Common myeloid progenitor, CD34-positive (primary cell): ENCODE data around the gene VPS29.
"Not testable (repeated sequence)": the region's sequence is repeated elsewhere in the genome, so short reads cannot be mapped to it uniquely, and the experiment has no call there.

ENCODE experiments used
- CTCF ChIA-PET: fragments of 350-600 bp; sonication (Branson Sonifier 250); formaldehyde crosslinking; loops from one replicate; lab custom pipeline; 2021; ENCODE audit warnings: antibody characterized with exemption; lab: Charles Lee
- POLR2A ChIA-PET: fragments of 350-600 bp; sonication (Branson Sonifier 250); formaldehyde crosslinking; loops from one replicate; lab custom pipeline; 2021; ENCODE audit warnings: antibody characterized with exemption; lab: Charles Lee
- DNase-seq, 3 donors: peaks; one replicate each; pipeline versions ENCODE4 v3.0.0 to v3.0.0-alpha.2; 2013
- H3K27ac ChIP-seq, 2 experiments: 1 replicate in 1 of 2; 2 replicates in 1 of 2; pipeline ENCODE4 v1.7.0; 2013; ENCODE audit warnings: inconsistent platforms in 2 of 2, low read length in 2 of 2, mild to moderate bottlenecking in 2 of 2, low read depth in 1 of 2, moderate library complexity in 1 of 2; ENCODE audit not compliant: severe bottlenecking in 2 of 2, insufficient read depth in 1 of 2, poor library complexity in 1 of 2
- H3K27me3 ChIP-seq, 5 experiments: replicated peaks in 2 of 5; 1 replicate in 3 of 5; 2 replicates in 2 of 5; pipeline versions ENCODE4 v1.6.1 to v1.7.0; 2013; ENCODE audit warnings: low read length in 4 of 5, mild to moderate bottlenecking in 2 of 5, moderate library complexity in 2 of 5, inconsistent platforms in 1 of 5; ENCODE audit not compliant: insufficient read depth in 5 of 5, control insufficient read depth in 4 of 5
- H3K36me3 ChIP-seq, 4 experiments: 1 replicate in 2 of 4; 2 replicates in 2 of 4; pipeline versions ENCODE4 v1.6.1 to v1.7.0; 2013; ENCODE audit warnings: low read length in 3 of 4, control low read depth in 1 of 4, mild to moderate bottlenecking in 1 of 4; ENCODE audit not compliant: control insufficient read depth in 4 of 4, insufficient read depth in 4 of 4
- H3K4me1 ChIP-seq, 4 experiments: 1 replicate in 3 of 4; 2 replicates in 1 of 4; pipeline versions ENCODE4 v1.6.1 to v1.7.1; 2013; ENCODE audit warnings: low read length in 3 of 4, mild to moderate bottlenecking in 3 of 4, control low read depth in 1 of 4, inconsistent platforms in 1 of 4, moderate library complexity in 1 of 4; ENCODE audit not compliant: control insufficient read depth in 4 of 4, insufficient read depth in 4 of 4; ENCODE audit errors: control extremely low read depth in 1 of 4
- H3K4me3 ChIP-seq, 7 experiments: 1 replicate in 4 of 7; 2 replicates in 3 of 7; pipeline versions ENCODE4 v1.5.1 to v1.7.0; 2013; ENCODE audit warnings: mild to moderate bottlenecking in 7 of 7, low read length in 6 of 7, moderate library complexity in 6 of 7, inconsistent platforms in 2 of 7, low read depth in 2 of 7, control low read depth in 1 of 7; ENCODE audit not compliant: insufficient read depth in 4 of 7, control insufficient read depth in 1 of 7; ENCODE audit errors: extremely low read depth in 1 of 7
- H3K9me3 ChIP-seq, 5 experiments: 1 replicate in 4 of 5; 2 replicates in 1 of 5; pipeline versions ENCODE4 v1.6.1 to v1.7.1; 2013; ENCODE audit warnings: low read length in 4 of 5, mild to moderate bottlenecking in 2 of 5, inconsistent platforms in 1 of 5, low read depth in 1 of 5, moderate library complexity in 1 of 5; ENCODE audit not compliant: control insufficient read depth in 4 of 5, insufficient read depth in 2 of 5; ENCODE audit errors: control extremely low read depth in 1 of 5
- WGBS: methylation state at CpG from one replicate; pipeline ENCODE4 v1.1.5; 2013; ENCODE audit not compliant: insufficient coverage; 5-methylcytosine and 5-hydroxymethylcytosine counted together

The VPS29 gene

DNA sequence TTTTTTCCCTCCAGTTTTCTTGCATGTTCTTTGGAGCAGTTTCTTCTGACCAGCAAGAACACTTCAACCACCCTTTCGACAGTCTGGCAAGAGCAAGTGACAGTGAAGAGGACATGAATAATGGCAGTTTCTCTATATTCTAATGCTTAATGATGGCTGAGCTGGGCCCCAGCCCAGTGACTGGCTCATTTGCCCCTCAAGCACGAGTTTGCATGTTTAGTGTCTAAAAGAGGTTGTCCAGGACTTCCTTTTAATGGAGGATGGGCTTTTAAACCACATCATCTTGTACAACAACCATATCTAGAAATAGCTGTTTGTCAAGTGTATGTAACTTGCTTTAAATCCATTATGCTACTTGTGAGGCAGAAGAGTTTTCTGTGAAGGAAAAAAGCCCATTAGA is 28.6 kb upstream of the VPS29 start:
- ChIA-PET POLR2A (no interaction called here), CTCF (interaction anchor here (2.0 to 7.7 kb wide), 2 partner anchors 21 to 70 kb away, joined by 12 to 50 read pairs; no protein-coding TSS in a partner anchor)
- peaks cover 10 to 32% (median 29%) of the 10 kb centered on the region in 4 experiments for H3K36me3 ChIP-seq
- DNase-seq: no peak
- H3K27me3 ChIP-seq: no peaks in the 10 kb centered on the region
- no peak overlapping the region for H3K4me3 ChIP-seq
- no peaks in the 10 kb centered on the region for H3K4me1 ChIP-seq
- WGBS: no CpG with 5 or more reads among the region's 2 CpGs
- no peak overlapping the region for H3K27ac ChIP-seq
- H3K9me3 ChIP-seq: no peaks in the 10 kb centered on the region

DNA sequence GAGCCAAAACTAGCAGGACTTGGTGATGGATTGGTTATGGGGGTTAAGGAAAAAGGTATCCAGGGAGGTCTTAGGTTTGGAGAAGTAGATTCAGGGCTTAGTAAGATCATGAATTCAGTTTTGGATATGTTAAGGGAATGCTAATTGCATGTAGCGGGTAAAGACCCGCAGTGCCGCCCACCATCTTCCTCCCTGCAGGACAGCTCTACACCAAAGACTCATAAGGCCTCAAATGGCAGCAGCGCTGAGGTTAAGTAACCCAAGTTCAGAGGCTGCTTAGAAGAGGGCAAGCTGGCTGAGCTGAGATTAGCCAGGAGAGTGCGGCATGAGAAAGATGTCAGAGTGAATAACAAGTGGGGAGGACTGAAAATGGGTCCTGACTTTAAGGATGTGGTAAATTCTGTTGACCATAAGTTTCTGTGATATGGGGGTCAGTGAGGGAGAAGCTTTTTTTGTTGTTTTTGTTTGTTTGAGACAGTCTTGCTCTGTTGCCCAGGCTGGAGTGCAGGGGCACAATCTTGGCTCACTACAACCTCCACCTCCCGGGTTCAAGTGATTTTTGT is 26.4 kb upstream of the VPS29 start:
- H3K27ac ChIP-seq: no peak overlapping the region
- H3K4me3 ChIP-seq: no peak overlapping the region
- peaks cover 7 to 17% (median 16%) of the 10 kb centered on the region in 4 experiments for H3K36me3 ChIP-seq
- no peak for DNase-seq
- ChIA-PET POLR2A (interaction anchor here (0.6 kb wide), 1 partner anchor 25 kb away, joined by 4 read pairs; no protein-coding TSS in a partner anchor), CTCF (interaction anchor here (0.9 to 7.7 kb wide), 10 partner anchors 8 to 205 kb away, joined by 3 to 50 read pairs (median 4); partner anchors contain the start of gene FAM216A)
- no peaks in the 10 kb centered on the region for H3K9me3 ChIP-seq
- no peaks in the 10 kb centered on the region for H3K27me3 ChIP-seq
- WGBS: 93% methylated on average over 5 of the region's 6 CpGs
- no peaks in the 10 kb centered on the region for H3K4me1 ChIP-seq

DNA sequence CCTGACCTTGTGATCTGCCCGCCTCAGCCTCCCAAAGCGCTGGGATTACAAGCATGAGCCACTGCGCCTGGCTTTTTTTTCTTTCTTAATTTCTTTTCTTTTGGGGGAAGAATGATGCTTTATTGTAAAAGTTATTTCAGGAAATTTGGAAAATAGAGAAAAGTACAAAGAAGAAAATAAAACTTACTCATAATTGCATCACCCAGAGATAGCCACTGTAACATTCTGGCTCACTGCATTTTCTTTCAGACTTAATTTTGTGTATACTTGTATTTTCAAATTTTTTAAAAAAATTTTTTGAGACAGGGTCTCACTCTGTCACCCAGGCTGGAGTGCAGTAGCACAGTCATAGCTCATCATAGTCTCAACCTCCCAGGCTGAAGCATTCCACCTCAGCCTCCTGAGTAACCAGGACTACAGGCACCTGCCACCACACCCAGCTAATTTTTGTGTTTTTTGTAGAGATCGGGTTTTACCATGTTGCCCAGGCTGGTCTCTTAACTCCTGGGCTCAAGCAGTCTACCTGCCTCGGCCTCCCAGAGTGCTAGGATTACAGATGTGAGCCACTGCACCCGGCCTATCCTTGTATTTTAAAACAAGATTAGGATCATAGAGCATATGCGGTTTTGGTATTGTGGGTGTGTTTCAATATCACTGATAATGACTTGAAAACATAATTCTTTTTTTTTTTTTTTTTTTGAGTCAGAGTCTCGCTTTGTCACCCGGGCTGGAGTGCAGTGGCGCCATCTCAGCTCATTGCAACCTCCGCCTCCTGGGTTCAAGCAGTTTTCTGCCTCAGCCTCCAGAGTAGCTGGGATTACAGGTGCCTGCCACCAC is 19.2 kb upstream of the VPS29 start:
- POLR2A ChIA-PET, DNase-seq, H3K36me3 ChIP-seq, H3K4me3 ChIP-seq, H3K27ac ChIP-seq, H3K9me3 ChIP-seq, H3K4me1 ChIP-seq, H3K27me3 ChIP-seq: not testable (repeated sequence)
- WGBS: 99% methylated on average over 7 of the region's 11 CpGs
- CTCF ChIA-PET: interaction anchor here (0.8 to 1.4 kb wide), 2 partner anchors 11 to 31 kb away, joined by 3 to 5 read pairs; no protein-coding TSS in a partner anchor

DNA sequence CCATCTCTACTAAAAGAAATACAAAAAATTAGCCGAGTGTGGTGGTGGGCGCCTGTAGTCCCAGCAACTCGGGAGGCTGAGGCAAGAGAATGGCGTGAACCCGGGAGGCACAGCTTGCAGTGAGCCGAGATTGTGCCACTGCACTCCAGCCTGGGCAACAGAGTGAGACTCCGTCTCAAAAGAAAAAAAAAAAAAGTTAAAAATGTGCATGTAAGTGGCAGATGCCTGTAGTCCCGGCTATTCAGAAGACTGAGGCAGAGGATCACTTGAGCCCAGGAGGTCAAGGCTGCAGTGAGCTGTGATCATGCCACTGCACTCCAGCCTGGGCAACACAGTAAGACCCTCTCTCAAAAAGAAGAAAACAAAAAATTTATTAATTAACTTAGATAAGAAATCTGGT is 16.1 kb upstream of the VPS29 start:
- CTCF ChIA-PET: interaction anchor here (1.5 to 12.3 kb wide), 3 partner anchors 10 to 84 kb away, joined by 3 to 125 read pairs (median 7); no protein-coding TSS in a partner anchor
- H3K4me1 ChIP-seq, DNase-seq, H3K36me3 ChIP-seq, H3K27me3 ChIP-seq, H3K4me3 ChIP-seq, POLR2A ChIA-PET, H3K9me3 ChIP-seq, H3K27ac ChIP-seq: not testable (repeated sequence)
- WGBS: 100% methylated on average over 2 of the region's 8 CpGs

DNA sequence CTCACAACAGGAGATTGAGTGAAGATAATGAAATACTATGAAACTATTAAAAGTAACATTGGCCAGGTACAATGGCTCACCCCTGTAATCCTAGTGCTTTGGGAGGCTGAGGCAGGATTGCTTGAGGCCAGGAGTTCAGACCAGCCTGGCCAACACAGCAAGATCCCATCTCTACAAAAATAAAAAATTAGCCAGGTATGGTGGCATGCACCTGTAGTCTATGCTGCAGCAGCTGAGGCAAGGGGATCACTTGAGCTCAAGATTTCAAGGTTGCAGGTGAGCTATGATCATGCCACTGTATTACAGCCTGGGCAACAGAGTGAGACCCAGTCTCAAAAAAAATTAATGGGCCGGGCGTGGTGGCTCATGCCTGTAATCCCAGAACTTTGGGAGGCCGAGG is 15.1 kb upstream of the VPS29 start:
- no peak overlapping the region for H3K27ac ChIP-seq
- POLR2A ChIA-PET: no interaction called here
- H3K4me3 ChIP-seq: no peak overlapping the region
- DNase-seq: no peak
- no peaks in the 10 kb centered on the region for H3K27me3 ChIP-seq
- H3K36me3 ChIP-seq: no peaks in the 10 kb centered on the region
- CTCF ChIA-PET: interaction anchor here (1.9 to 12.3 kb wide), 3 partner anchors 11 to 85 kb away, joined by 6 to 125 read pairs (median 7); no protein-coding TSS in a partner anchor
- no peaks in the 10 kb centered on the region for H3K4me1 ChIP-seq
- WGBS: 91% methylated on average over 3 of the region's 3 CpGs
- H3K9me3 ChIP-seq: no peaks in the 10 kb centered on the region

DNA sequence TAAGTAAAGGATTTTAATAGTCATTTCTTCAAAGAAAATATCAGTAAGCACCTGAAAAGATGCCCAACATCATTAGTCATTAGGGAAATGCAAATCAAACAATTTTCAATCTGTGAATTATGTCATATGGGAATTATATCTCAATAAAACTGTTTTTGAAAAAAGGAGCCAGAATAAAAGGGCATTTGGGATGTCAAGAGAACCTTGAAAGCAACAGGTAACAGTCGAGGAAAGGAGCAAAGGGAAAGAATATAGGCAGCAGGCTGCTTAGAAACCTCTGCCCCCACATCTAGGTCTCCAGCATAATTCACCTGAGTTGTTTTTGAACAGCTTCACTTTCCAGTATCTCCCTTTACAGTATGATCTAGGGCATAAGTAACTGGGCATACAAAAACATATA is 12.5 kb upstream of the VPS29 start:
- H3K27me3 ChIP-seq: no peaks in the 10 kb centered on the region
- ChIA-PET CTCF (interaction anchor here (1.4 to 12.3 kb wide), 6 partner anchors 12 to 313 kb away, joined by 3 to 125 read pairs (median 7); no protein-coding TSS in a partner anchor), POLR2A (no interaction called here)
- H3K36me3 ChIP-seq: no peaks in the 10 kb centered on the region
- no peaks in the 10 kb centered on the region for H3K9me3 ChIP-seq
- no peak overlapping the region for H3K27ac ChIP-seq
- no peaks in the 10 kb centered on the region for H3K4me1 ChIP-seq
- no peak overlapping the region for H3K4me3 ChIP-seq
- DNase-seq: no peak
- 100% methylated on average over 1 of the region's 1 CpG for WGBS
